Measurements from ENCODE around the gene NAA25.

DNA sequence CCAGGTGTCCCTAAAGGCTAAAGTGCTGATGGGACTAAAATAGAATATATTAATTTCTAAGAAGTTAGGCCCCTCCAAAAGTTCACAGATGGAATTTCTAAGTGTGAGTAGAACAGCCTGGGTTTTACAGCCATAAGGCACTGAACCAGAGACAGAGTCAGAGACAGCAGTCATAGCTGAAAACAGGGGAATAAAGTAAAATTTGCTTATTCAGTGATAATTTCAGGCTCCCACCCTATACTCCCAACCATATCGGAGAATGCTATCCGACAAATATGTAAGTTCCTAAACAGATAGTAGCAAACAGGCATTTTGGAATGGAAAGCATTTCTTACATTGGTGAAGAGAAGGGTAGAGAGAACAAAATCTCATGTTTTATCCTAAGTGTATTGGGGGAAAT is 45.3 kb downstream of the NAA25 start:
- TF ChIP-seq, protein P1, sequence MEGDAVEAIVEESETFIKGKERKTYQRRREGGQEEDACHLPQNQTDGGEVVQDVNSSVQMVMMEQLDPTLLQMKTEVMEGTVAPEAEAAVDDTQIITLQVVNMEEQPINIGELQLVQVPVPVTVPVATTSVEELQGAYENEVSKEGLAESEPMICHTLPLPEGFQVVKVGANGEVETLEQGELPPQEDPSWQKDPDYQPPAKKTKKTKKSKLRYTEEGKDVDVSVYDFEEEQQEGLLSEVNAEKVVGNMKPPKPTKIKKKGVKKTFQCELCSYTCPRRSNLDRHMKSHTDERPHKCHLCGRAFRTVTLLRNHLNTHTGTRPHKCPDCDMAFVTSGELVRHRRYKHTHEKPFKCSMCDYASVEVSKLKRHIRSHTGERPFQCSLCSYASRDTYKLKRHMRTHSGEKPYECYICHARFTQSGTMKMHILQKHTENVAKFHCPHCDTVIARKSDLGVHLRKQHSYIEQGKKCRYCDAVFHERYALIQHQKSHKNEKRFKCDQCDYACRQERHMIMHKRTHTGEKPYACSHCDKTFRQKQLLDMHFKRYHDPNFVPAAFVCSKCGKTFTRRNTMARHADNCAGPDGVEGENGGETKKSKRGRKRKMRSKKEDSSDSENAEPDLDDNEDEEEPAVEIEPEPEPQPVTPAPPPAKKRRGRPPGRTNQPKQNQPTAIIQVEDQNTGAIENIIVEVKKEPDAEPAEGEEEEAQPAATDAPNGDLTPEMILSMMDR (IDR thresholded peaks at IDR 0.05; ENCODE audit: insufficient read depth, low read length, poor library complexity, severe bottlenecking): no peak
- TF ChIP-seq EZH2phosphoT487 (conservative IDR thresholded peaks at IDR 0.05; ENCODE audit: low read length): no peak
